Smooth muscle cell (in vitro differentiated cells): ENCODE measurements around the gene MCF2L. TPM values are rescaled to one million over a fixed set of nuclear protein-coding genes. Genes with fewer than 3 reads are reported as not detected.

Experiments
- DNase-seq: peaks from one replicate; lab custom pipeline; 2025; ENCODE audit not compliant: unreplicated experiment; lab: John Stamatoyannopoulos, UW
- H2AFZ ChIP-seq: fragments of 200-600 bp; sonication (generic); 2 replicates; pipeline ENCODE4 v1.6.0; 2016; ENCODE audit warnings: antibody characterized with exemption, low read depth, mild to moderate bottlenecking
- H3F3A ChIP-seq: fragments of 200-600 bp; sonication (generic); 2 replicates; pipeline ENCODE4 v1.6.0; 2017; ENCODE audit warnings: antibody characterized with exemption, low read depth
- H3K27ac ChIP-seq: fragments of 200-600 bp; sonication (generic); 2 replicates; pipeline ENCODE4 v1.5.1; 2016; ENCODE audit warnings: low read depth, mild to moderate bottlenecking
- H3K27me3 ChIP-seq: fragments of 200-600 bp; sonication (generic); 2 replicates; pipeline ENCODE4 v1.6.1; 2016; ENCODE audit warnings: low read depth, mild to moderate bottlenecking
- H3K36me3 ChIP-seq: fragments of 200-600 bp; sonication (generic); 2 replicates; pipeline ENCODE4 v1.5.1; 2016; ENCODE audit warnings: low read depth
- H3K4me1 ChIP-seq: fragments of 200-600 bp; sonication (generic); 2 replicates; pipeline ENCODE4 v1.5.1; 2016; ENCODE audit warnings: low read depth
- H3K4me2 ChIP-seq: fragments of 200-600 bp; sonication (generic); 2 replicates; pipeline ENCODE4 v1.6.0; 2016; ENCODE audit warnings: mild to moderate bottlenecking
- H3K4me3 ChIP-seq: fragments of 200-600 bp; sonication (generic); 2 replicates; pipeline ENCODE4 v1.5.1; 2016; ENCODE audit warnings: mild to moderate bottlenecking
- H3K79me2 ChIP-seq: fragments of 200-600 bp; sonication (generic); 2 replicates; pipeline ENCODE4 v1.6.0; 2016; ENCODE audit warnings: low read depth, mild to moderate bottlenecking
- H3K9ac ChIP-seq: fragments of 200-600 bp; sonication (generic); 2 replicates; pipeline ENCODE4 v1.6.0; 2016; ENCODE audit warnings: low read depth
- H3K9me3 ChIP-seq: fragments of 200-600 bp; sonication (generic); replicated peaks from 2 replicates; pipeline ENCODE4 v1.5.1; 2016; ENCODE audit warnings: low read depth
- H4K20me1 ChIP-seq: fragments of 200-600 bp; sonication (generic); 2 replicates; pipeline ENCODE4 v1.6.0; 2016; ENCODE audit warnings: low read depth
- WGBS: methylation state at CpG from one replicate; pipeline ENCODE4 v1.1.7; 2016; ENCODE audit warnings: low lambda C conversion rate; 5-methylcytosine and 5-hydroxymethylcytosine counted together
- polyA plus RNA-seq: library from polyadenylated mRNA; unstranded; fragments of >200 nt; fragmentation: Nextera tagmentation; extraction: Ambion mirVana; gene quantifications from 2 replicates; pipeline ENCODE4 v1.2.1, GENCODE V29; 2016
- total RNA-seq: library from RNA; depleted of rRNA; stranded (reverse); fragments of >200 nt; gene quantifications from 2 replicates; pipeline ENCODE4 v1.2.3, GENCODE V29; 2014
- TF ChIP-seq, protein P1 (sequence below): fragments of 200-600 bp; sonication (generic); IDR thresholded peaks from 2 replicates; pipeline ENCODE4 v1.5.1; 2017; ENCODE audit warnings: borderline replicate concordance, mild to moderate bottlenecking, antibody characterized with exemption; ENCODE audit not compliant: insufficient read depth, poor library complexity, severe bottlenecking

The MCF2L gene
- total and polyA plus RNA-seq, 2 experiments from 2014 or later: 0.54 to 7.6 TPM

DNA sequence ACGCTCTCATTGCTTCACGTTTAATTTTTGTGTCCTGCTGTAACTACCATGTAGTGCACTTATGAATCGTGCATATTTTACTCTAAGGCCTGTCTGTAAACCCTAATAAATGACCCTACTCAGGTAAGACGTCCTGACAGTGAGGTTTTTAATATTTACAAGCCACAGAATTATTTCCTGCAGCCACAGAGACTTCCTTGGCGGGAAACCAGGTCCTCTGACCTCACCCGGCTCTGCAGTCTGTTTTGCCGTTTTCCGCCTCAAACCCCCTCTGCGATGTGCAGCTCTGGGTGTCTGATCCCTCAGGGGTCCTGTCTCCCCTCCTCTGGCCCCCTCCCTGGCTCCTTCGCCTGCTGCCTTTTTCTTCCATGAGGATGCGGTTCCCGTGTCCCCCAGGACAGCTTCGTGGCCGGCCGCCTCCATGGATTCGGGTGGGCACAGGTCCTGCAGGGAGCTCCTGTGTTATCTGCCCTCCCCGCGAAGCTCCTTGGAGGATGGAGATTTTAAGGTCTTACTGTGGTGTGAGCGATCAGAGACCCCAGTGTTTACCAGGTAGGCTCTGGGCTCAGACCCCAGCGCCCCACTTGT, 66.3 kb downstream of the MCF2L start:
- no peaks in the 10 kb centered on the region for H3F3A ChIP-seq
- no peaks in the 10 kb centered on the region for H3K79me2 ChIP-seq
- no peak overlapping the region for H2AFZ ChIP-seq
- H3K9ac ChIP-seq: no peak overlapping the region
- TF ChIP-seq, protein P1, sequence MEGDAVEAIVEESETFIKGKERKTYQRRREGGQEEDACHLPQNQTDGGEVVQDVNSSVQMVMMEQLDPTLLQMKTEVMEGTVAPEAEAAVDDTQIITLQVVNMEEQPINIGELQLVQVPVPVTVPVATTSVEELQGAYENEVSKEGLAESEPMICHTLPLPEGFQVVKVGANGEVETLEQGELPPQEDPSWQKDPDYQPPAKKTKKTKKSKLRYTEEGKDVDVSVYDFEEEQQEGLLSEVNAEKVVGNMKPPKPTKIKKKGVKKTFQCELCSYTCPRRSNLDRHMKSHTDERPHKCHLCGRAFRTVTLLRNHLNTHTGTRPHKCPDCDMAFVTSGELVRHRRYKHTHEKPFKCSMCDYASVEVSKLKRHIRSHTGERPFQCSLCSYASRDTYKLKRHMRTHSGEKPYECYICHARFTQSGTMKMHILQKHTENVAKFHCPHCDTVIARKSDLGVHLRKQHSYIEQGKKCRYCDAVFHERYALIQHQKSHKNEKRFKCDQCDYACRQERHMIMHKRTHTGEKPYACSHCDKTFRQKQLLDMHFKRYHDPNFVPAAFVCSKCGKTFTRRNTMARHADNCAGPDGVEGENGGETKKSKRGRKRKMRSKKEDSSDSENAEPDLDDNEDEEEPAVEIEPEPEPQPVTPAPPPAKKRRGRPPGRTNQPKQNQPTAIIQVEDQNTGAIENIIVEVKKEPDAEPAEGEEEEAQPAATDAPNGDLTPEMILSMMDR: no peak
- no peak for DNase-seq
- H3K36me3 ChIP-seq: no peaks in the 10 kb centered on the region
- no peak overlapping the region for H3K4me2 ChIP-seq
- H3K27ac ChIP-seq: no peak overlapping the region
- H3K9me3 ChIP-seq: no peaks in the 10 kb centered on the region
- WGBS: 74% methylated on average over 20 of the region's 20 CpGs
- H3K4me3 ChIP-seq: no peak overlapping the region
- H3K4me1 ChIP-seq: no peaks in the 10 kb centered on the region
- no peaks in the 10 kb centered on the region for H3K27me3 ChIP-seq
- H4K20me1 ChIP-seq: no peaks in the 10 kb centered on the region

DNA sequence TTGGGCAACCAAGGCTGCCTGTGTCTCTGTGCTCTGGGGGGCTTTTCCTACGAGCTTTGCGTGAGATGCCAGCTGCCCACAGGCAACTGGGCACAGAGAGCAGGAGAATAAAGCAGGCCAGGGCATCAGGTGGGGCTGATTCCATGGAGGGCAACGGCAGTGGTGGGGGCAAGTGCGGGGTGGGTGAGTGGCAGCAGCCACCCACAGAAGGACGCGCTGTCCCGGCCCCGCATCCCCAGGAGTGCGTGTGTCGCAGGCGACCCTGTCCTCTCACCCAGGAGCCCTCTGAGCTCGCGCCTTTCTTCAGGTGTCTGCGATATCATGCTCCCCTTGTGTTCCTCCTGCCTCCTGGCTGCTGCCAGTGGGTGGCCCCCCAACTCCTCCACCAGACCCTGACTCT, 67.4 kb downstream of the MCF2L start:
- no peaks in the 10 kb centered on the region for H3K4me1 ChIP-seq
- TF ChIP-seq, protein P1: no peak
- H3K9me3 ChIP-seq: no peaks in the 10 kb centered on the region

DNA sequence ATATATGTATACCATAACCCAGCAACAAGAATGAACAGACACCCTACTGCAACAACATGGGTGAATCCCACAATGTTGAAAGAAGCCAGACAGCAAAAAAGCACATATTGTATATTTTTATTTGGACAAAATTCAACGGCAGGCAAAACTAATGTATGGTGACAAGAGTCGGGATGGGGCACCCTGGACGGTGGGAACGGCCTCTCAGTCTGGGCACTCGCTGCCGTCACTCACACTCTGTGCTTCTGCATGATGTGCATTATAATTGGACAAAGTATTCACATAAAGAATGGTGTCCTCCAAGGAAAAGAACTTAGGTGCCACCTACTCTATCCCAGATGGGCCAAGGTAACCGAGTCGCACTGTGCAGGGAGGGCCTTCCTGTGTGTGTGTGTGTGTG, 71.0 kb downstream of the MCF2L start:
- H3K36me3 ChIP-seq: no peaks in the 10 kb centered on the region
- no peaks in the 10 kb centered on the region for H4K20me1 ChIP-seq
- 98% methylated on average over 8 of the region's 8 CpGs for WGBS
- TF ChIP-seq, protein P1: no peak
- DNase-seq: no peak
- H3K27ac ChIP-seq: no peak overlapping the region
- no peak overlapping the region for H3K4me2 ChIP-seq
- H3K9ac ChIP-seq: no peak overlapping the region
- H3F3A ChIP-seq: no peaks in the 10 kb centered on the region
- no peaks in the 10 kb centered on the region for H3K79me2 ChIP-seq
- no peak overlapping the region for H3K4me3 ChIP-seq
- H2AFZ ChIP-seq: no peak overlapping the region
- no peaks in the 10 kb centered on the region for H3K27me3 ChIP-seq
- no peaks in the 10 kb centered on the region for H3K9me3 ChIP-seq
- no peaks in the 10 kb centered on the region for H3K4me1 ChIP-seq

More for the DNA sequence above, 67.4 kb downstream of the MCF2L start:
- Histone ChIP-seq H3K27me3 (no peaks in the 10 kb centered on the region), H3K4me3 (no peak overlapping the region), H3F3A (no peaks in the 10 kb centered on the region), H3K36me3 (no peaks in the 10 kb centered on the region), H2AFZ (no peak overlapping the region), H4K20me1 (no peaks in the 10 kb centered on the region), H3K27ac (no peak overlapping the region), H3K4me2 (no peak overlapping the region), H3K9ac (no peak overlapping the region), H3K79me2 (no peaks in the 10 kb centered on the region)
- no peak for DNase-seq
- WGBS: 95% methylated on average over 8 of the region's 14 CpGs
